Trophoblast cell (in vitro differentiated cells and primary cell): ENCODE data around the gene CEACAM4.

Experiments
- DNase-seq, 2 donors: peaks; one replicate each; pipeline ENCODE4 v3.0.0-alpha.2; 2016
- H2AFZ ChIP-seq: 2 replicates; pipeline ENCODE4 v1.6.1; 2013; ENCODE audit warnings: low read length, moderate library complexity, mild to moderate bottlenecking; ENCODE audit not compliant: insufficient read depth, poor library complexity
- H2AK5ac ChIP-seq: 2 replicates; pipeline ENCODE4 v1.6.1; 2013; ENCODE audit warnings: mild to moderate bottlenecking, low read length
- H2BK120ac ChIP-seq: 2 replicates; pipeline ENCODE4 v1.6.1; 2013; ENCODE audit warnings: low read length, mild to moderate bottlenecking, moderate library complexity; ENCODE audit not compliant: insufficient read depth, poor library complexity
- H2BK12ac ChIP-seq: 2 replicates; pipeline ENCODE4 v1.6.1; 2013; ENCODE audit warnings: mild to moderate bottlenecking, low read length, moderate library complexity
- H2BK5ac ChIP-seq: 2 replicates; pipeline ENCODE4 v1.6.1; 2013; ENCODE audit warnings: low read length, low read depth, moderate library complexity, mild to moderate bottlenecking; ENCODE audit not compliant: poor library complexity
- H3K14ac ChIP-seq: 2 replicates; pipeline ENCODE4 v1.6.1; 2013; ENCODE audit warnings: mild to moderate bottlenecking, low read length
- H3K18ac ChIP-seq: 2 replicates; pipeline ENCODE4 v1.6.1; 2013; ENCODE audit warnings: mild to moderate bottlenecking, low read length
- H3K23ac ChIP-seq: 2 replicates; pipeline ENCODE4 v1.6.1; 2013; ENCODE audit warnings: low read length
- H3K27ac ChIP-seq: 2 replicates; pipeline ENCODE4 v1.5.1; 2013; ENCODE audit warnings: low read depth, mild to moderate bottlenecking, inconsistent platforms, low read length, moderate library complexity
- H3K27me3 ChIP-seq: 2 replicates; pipeline ENCODE4 v1.6.1; 2013; ENCODE audit warnings: inconsistent platforms, mild to moderate bottlenecking, low read length, moderate library complexity; ENCODE audit not compliant: insufficient read depth
- H3K36me3 ChIP-seq, 2 experiments: 1 replicate in 1 of 2; 2 replicates in 1 of 2; pipeline ENCODE4 v1.6.1; 2013; ENCODE audit warnings: low read length in 2 of 2, mild to moderate bottlenecking in 2 of 2, moderate library complexity in 1 of 2; ENCODE audit not compliant: insufficient read depth in 2 of 2, control insufficient read depth in 1 of 2
- H3K4ac ChIP-seq: 2 replicates; pipeline ENCODE4 v1.6.1; 2013; ENCODE audit warnings: low read depth, mild to moderate bottlenecking, low read length, moderate library complexity
- H3K4me1 ChIP-seq, 2 experiments: 1 replicate in 1 of 2; 2 replicates in 1 of 2; pipeline ENCODE4 v1.6.1; 2013; ENCODE audit warnings: low read length in 2 of 2, mild to moderate bottlenecking in 2 of 2, moderate library complexity in 1 of 2; ENCODE audit not compliant: insufficient read depth in 2 of 2, control insufficient read depth in 1 of 2
- H3K4me2 ChIP-seq: 2 replicates; pipeline ENCODE4 v1.6.1; 2013; ENCODE audit warnings: inconsistent platforms, mild to moderate bottlenecking, low read length, moderate library complexity
- H3K4me3 ChIP-seq: 2 replicates; pipeline ENCODE4 v1.5.1; 2013; ENCODE audit warnings: mild to moderate bottlenecking, low read depth, low read length, inconsistent platforms
- H3K79me1 ChIP-seq: one replicate; pipeline ENCODE4 v1.6.1; 2013; ENCODE audit warnings: low read length
- H3K79me2 ChIP-seq: 2 replicates; pipeline ENCODE4 v1.6.1; 2013; ENCODE audit warnings: low read length, mild to moderate bottlenecking; ENCODE audit not compliant: control insufficient read depth, insufficient read depth, poor library complexity
- H3K9ac ChIP-seq: 2 replicates; pipeline ENCODE4 v1.6.1; 2013; ENCODE audit warnings: mild to moderate bottlenecking, low read length
- H3K9me3 ChIP-seq: 2 replicates; pipeline ENCODE4 v1.6.1; 2013; ENCODE audit warnings: low read depth, mild to moderate bottlenecking, control low read depth, inconsistent platforms, low read length; ENCODE audit not compliant: insufficient read depth
- H4K12ac ChIP-seq: 2 replicates; pipeline ENCODE4 v1.6.1; 2013; ENCODE audit warnings: low read depth, mild to moderate bottlenecking, low read length, moderate library complexity
- H4K8ac ChIP-seq: 2 replicates; pipeline ENCODE4 v1.6.1; 2013; ENCODE audit warnings: low read depth, mild to moderate bottlenecking, low read length, moderate library complexity
- H4K91ac ChIP-seq: one replicate; pipeline ENCODE4 v1.6.1; 2013; ENCODE audit warnings: low read depth, mild to moderate bottlenecking, low read length, moderate library complexity
- WGBS: extraction: QIAGEN DNeasy Blood & Tissue Kit; methylation state at CpG from one replicate; pipeline ENCODE4 v1.1.7; 2013; ENCODE audit warnings: missing lambda C conversion rate; ENCODE audit not compliant: insufficient read length, insufficient coverage; ENCODE audit errors: extremely low coverage; 5-methylcytosine and 5-hydroxymethylcytosine counted together

Gene CEACAM4

DNA sequence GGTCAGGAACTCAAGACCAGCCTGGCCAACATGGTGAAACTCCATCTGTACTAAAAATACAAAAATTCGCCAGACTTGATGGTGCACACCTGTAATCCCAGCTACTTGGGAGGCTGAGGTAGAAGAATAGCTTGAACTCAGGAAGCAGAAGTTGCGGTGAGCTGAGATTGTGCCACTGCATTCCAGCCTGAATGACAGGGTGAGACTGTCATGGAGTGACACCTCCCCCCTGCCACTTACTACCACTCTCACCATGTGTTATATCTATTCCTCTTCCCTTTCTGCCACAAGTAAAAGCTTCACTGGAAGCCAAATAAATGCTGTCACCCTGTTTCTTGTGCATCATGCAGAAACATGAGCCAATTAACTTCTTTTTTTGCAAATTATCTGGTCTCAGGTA is 10.6 kb upstream of the CEACAM4 start:
- no peak overlapping the region for H3K18ac ChIP-seq
- no peak overlapping the region for H2BK5ac ChIP-seq
- no peak overlapping the region for H4K91ac ChIP-seq
- H3K14ac ChIP-seq: no peak overlapping the region
- no peak overlapping the region for H2AK5ac ChIP-seq
- peaks cover 20% of the 10 kb centered on the region for H3K9me3 ChIP-seq
- no peaks in the 10 kb centered on the region for H3K27me3 ChIP-seq
- H4K8ac ChIP-seq: no peak overlapping the region
- H2BK12ac ChIP-seq: no peak overlapping the region
- no peak overlapping the region for H2AFZ ChIP-seq
- no peaks in the 10 kb centered on the region for H3K4me1 ChIP-seq
- H3K79me2 ChIP-seq: no peaks in the 10 kb centered on the region
- no peak overlapping the region for H3K4me3 ChIP-seq
- H3K9ac ChIP-seq: no peak overlapping the region
- H4K12ac ChIP-seq: no peak overlapping the region
- H3K23ac ChIP-seq: no peak overlapping the region
- no peak overlapping the region for H3K4me2 ChIP-seq
- no peak for DNase-seq
- WGBS: no CpG with 5 or more reads among the region's 2 CpGs
- no peak overlapping the region for H3K27ac ChIP-seq
- H3K36me3 ChIP-seq: no peaks in the 10 kb centered on the region
- no peaks in the 10 kb centered on the region for H3K79me1 ChIP-seq
- H2BK120ac ChIP-seq: no peak overlapping the region
- no peak overlapping the region for H3K4ac ChIP-seq

DNA sequence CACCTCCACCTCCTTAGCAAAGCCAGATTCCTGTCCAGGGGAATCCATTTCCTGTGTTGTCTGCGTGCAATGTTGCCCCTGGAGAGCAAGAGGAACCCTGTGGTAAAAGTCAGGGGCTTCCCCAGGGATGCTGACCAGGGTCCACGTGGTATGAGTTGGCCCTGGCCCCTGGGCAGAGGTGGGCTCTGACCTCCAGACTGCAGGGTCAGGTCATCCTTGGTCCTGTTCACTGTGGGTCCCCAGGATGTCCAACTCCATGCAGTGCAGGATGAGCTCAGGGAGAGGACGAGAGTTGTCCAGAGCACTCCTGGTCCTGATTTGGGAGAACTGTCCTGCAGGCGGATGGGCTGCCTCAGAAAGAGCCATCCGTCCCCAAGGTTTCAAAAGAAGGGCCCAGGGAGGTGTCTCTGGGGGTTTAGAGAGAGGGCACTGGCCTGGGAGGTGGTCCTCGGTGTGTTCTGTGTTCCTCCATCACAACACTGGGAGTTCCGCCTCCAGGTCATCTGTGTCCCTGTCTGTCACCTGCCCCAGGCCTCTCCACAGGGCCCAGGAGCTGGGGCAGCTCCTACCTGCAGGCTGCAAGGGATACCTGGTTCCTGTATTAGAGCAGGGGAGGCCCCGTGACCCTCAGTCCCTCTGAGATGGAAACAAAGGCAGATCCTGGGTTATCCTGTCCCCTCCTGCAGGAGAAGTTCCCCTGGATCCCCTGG is 1.2 kb upstream of the CEACAM4 start:
- Histone ChIP-seq H2AK5ac (no peak overlapping the region), H3K36me3 (no peaks in the 10 kb centered on the region), H2BK12ac (no peak overlapping the region), H3K18ac (no peak overlapping the region), H3K4me1 (no peaks in the 10 kb centered on the region), H4K91ac (no peak overlapping the region), H2BK5ac (no peak overlapping the region), H3K23ac (no peak overlapping the region), H3K14ac (no peak overlapping the region), H3K4ac (no peak overlapping the region), H4K8ac (no peak overlapping the region), H3K79me1 (no peaks in the 10 kb centered on the region), H4K12ac (no peak overlapping the region), H2AFZ (no peak overlapping the region), H3K79me2 (no peaks in the 10 kb centered on the region), H3K9me3 (peaks cover 46% of the 10 kb centered on the region), H3K4me2 (no peak overlapping the region), H3K9ac (no peak overlapping the region), H2BK120ac (no peak overlapping the region), H3K27ac (no peak overlapping the region), H3K27me3 (no peaks in the 10 kb centered on the region), H3K4me3 (no peak overlapping the region)
- WGBS: no CpG with 5 or more reads among the region's 8 CpGs
- DNase-seq: no peak

- Histone ChIP-seq H3K79me1 (no peaks in the 10 kb centered on the region), H3K9me3 (peaks cover 55% of the 10 kb centered on the region), H2AFZ (no peak overlapping the region), H3K36me3 (no peaks in the 10 kb centered on the region), H3K4me3 (no peak overlapping the region), H2BK12ac (no peak overlapping the region), H3K23ac (no peak overlapping the region), H3K14ac (no peak overlapping the region), H3K27me3 (no peaks in the 10 kb centered on the region), H4K8ac (no peak overlapping the region), H2BK120ac (no peak overlapping the region), H4K12ac (no peak overlapping the region), H3K9ac (no peak overlapping the region), H3K4me2 (no peak overlapping the region), H2AK5ac (no peak overlapping the region), H3K27ac (no peak overlapping the region), H3K4ac (no peak overlapping the region), H3K4me1 (no peaks in the 10 kb centered on the region), H4K91ac (no peak overlapping the region), H3K79me2 (no peaks in the 10 kb centered on the region), H3K18ac (no peak overlapping the region), H2BK5ac (no peak overlapping the region)
- WGBS: no CpG with 5 or more reads among the region's 3 CpGs
- DNase-seq: no peak
Observed at GRCh38 chr19:41626278-41626677, 596 bp downstream of the CEACAM4 start.

DNA sequence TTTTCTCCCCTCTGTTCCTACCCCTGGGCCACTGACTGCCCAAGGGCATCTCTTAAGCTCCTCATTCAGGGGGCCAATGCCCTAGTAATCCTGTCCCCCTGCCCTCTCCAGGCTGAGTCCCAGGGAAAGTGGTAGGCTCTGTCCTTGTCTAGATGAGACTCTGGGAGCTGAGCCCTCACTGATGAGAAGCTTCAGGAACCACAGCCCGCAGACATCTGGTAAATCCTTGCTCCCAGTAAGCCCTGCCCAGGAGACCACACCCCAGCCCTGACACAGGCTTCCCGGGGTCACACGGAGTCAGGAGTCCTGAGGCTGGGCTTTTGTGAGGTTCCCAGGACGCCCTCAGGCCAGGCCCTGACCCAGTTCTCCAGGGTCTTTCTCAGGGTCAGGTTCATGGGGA is 1.9 kb downstream of the CEACAM4 start:
- H3K27ac ChIP-seq: no peak overlapping the region
- no peak overlapping the region for H3K9ac ChIP-seq
- H2BK5ac ChIP-seq: no peak overlapping the region
- no peak overlapping the region for H2BK12ac ChIP-seq
- H3K79me1 ChIP-seq: no peaks in the 10 kb centered on the region
- no peak overlapping the region for H3K4me2 ChIP-seq
- DNase-seq: no peak
- H3K9me3 ChIP-seq: peaks cover 68% of the 10 kb centered on the region
- no peak overlapping the region for H3K4ac ChIP-seq
- no peaks in the 10 kb centered on the region for H3K36me3 ChIP-seq
- H3K4me1 ChIP-seq: no peaks in the 10 kb centered on the region
- no peaks in the 10 kb centered on the region for H3K27me3 ChIP-seq
- H2BK120ac ChIP-seq: no peak overlapping the region
- no peak overlapping the region for H4K12ac ChIP-seq
- H3K79me2 ChIP-seq: no peaks in the 10 kb centered on the region
- H4K91ac ChIP-seq: no peak overlapping the region
- no peak overlapping the region for H2AFZ ChIP-seq
- no peak overlapping the region for H4K8ac ChIP-seq
- H2AK5ac ChIP-seq: no peak overlapping the region
- no CpG with 5 or more reads among the region's 4 CpGs for WGBS
- H3K4me3 ChIP-seq: no peak overlapping the region
- no peak overlapping the region for H3K18ac ChIP-seq
- no peak overlapping the region for H3K23ac ChIP-seq
- no peak overlapping the region for H3K14ac ChIP-seq
